GM23338 (cell line): Measurements from ENCODE around the gene OBSL1. TPM values are rescaled to one million over a fixed set of nuclear protein-coding genes. Genes with fewer than 3 reads are reported as not detected.

ENCODE experiments used
- ATAC-seq: fragments of 200-7000 bp; cut with Tn5 transposase; 3 replicates; pipeline ENCODE4 v1.9.1; 2020
- DNase-seq: peaks from one replicate; pipeline ENCODE4 v3.0.0-alpha.2; 2015; ENCODE audit warnings: low spot score
- H2AFZ ChIP-seq: fragments of 200-600 bp; sonication (generic); 2 replicates; pipeline ENCODE4 v1.8.0; 2016; ENCODE audit warnings: antibody characterized with exemption, mild to moderate bottlenecking, moderate library complexity
- H3F3A ChIP-seq: fragments of 200-600 bp; sonication (generic); replicated peaks from 2 replicates; pipeline ENCODE4 v1.8.0; 2017; ENCODE audit warnings: antibody characterized with exemption, mixed run types, low read depth
- H3K27ac ChIP-seq: fragments of 200-600 bp; sonication (generic); 2 replicates; pipeline ENCODE4 v1.6.1; 2016; ENCODE audit warnings: low read depth
- H3K27me3 ChIP-seq: fragments of 200-600 bp; sonication (generic); 2 replicates; pipeline ENCODE4 v1.8.0; 2016; ENCODE audit warnings: mild to moderate bottlenecking, mixed run types, moderate library complexity; ENCODE audit not compliant: insufficient read depth
- H3K36me3 ChIP-seq: fragments of 200-600 bp; sonication (generic); 2 replicates; pipeline ENCODE4 v1.8.0; 2016; ENCODE audit warnings: mild to moderate bottlenecking; ENCODE audit not compliant: insufficient read depth
- H3K4me1 ChIP-seq: fragments of 200-600 bp; sonication (generic); 2 replicates; pipeline ENCODE4 v1.8.0; 2016; ENCODE audit warnings: mild to moderate bottlenecking, moderate library complexity; ENCODE audit not compliant: insufficient read depth
- H3K4me2 ChIP-seq: fragments of 200-600 bp; sonication (generic); 2 replicates; pipeline ENCODE4 v1.7.1; 2017; ENCODE audit warnings: mixed run types
- H3K4me3 ChIP-seq: fragments of 200-600 bp; sonication (generic); 2 replicates; pipeline ENCODE4 v1.6.1; 2016; ENCODE audit warnings: mixed run types
- H3K79me2 ChIP-seq: fragments of 200-600 bp; sonication (generic); replicated peaks from 2 replicates; pipeline ENCODE4 v1.8.0; 2017; ENCODE audit warnings: mild to moderate bottlenecking; ENCODE audit not compliant: insufficient read depth
- H3K9me2 ChIP-seq: fragments of 200-600 bp; sonication (generic); 2 replicates; pipeline ENCODE4 v1.8.0; 2017; ENCODE audit not compliant: insufficient read depth
- H4K20me1 ChIP-seq: fragments of 200-600 bp; sonication (generic); replicated peaks from 2 replicates; pipeline ENCODE4 v1.8.0; 2017; ENCODE audit warnings: mild to moderate bottlenecking; ENCODE audit not compliant: insufficient read depth
- H3K27ac Mint-ChIP-seq: 2 replicates; pipeline ENCODE4 v1.8.0; 2020; ENCODE audit warnings: inconsistent platforms, mild to moderate bottlenecking, moderate library complexity, mixed read lengths
- H3K27me3 Mint-ChIP-seq: 3 replicates; pipeline ENCODE4 v1.8.0; 2022; ENCODE audit warnings: low read depth, mild to moderate bottlenecking, moderate library complexity, mixed read lengths, inconsistent platforms; ENCODE audit not compliant: insufficient read depth, poor library complexity
- H3K36me3 Mint-ChIP-seq: 3 replicates; pipeline ENCODE4 v1.8.0; 2021; ENCODE audit warnings: low read depth, mild to moderate bottlenecking, inconsistent platforms, moderate library complexity, mixed read lengths
- H3K4me1 Mint-ChIP-seq: 3 replicates; pipeline ENCODE4 v1.8.0; 2020; ENCODE audit warnings: mild to moderate bottlenecking, inconsistent platforms, mixed read lengths
- H3K4me3 Mint-ChIP-seq: 3 replicates; pipeline ENCODE4 v1.8.0; 2021; ENCODE audit warnings: moderate library complexity, mild to moderate bottlenecking, inconsistent platforms, mixed read lengths
- H3K9me3 Mint-ChIP-seq: 3 replicates; pipeline ENCODE4 v1.8.0; 2020; ENCODE audit warnings: moderate library complexity, mild to moderate bottlenecking, inconsistent platforms, mixed read lengths
- CREB1 ChIP-seq: fragments of 250-450 bp; sonication (Bioruptor Pico); IDR thresholded peaks from 2 replicates; pipeline ENCODE4 v1.5.0; 2020; ENCODE audit warnings: low read depth, mild to moderate bottlenecking, moderate library complexity
- EZH2 ChIP-seq: fragments of 200-600 bp; sonication (generic); IDR thresholded peaks from one replicate; pipeline ENCODE4 v1.8.0; 2017; ENCODE audit warnings: antibody characterized with exemption, mild to moderate bottlenecking, low read depth; ENCODE audit not compliant: unreplicated experiment
- EZH2phosphoT487 ChIP-seq: fragments of 200-600 bp; sonication (generic); IDR thresholded peaks from one replicate; pipeline ENCODE4 v1.8.1; 2018; ENCODE audit warnings: antibody characterized with exemption; ENCODE audit not compliant: unreplicated experiment
- NANOG ChIP-seq: IDR thresholded peaks from 2 replicates; pipeline ENCODE4 v1.6.1; 2016; ENCODE audit warnings: antibody characterized with exemption, borderline replicate concordance
- POLR2AphosphoS5 ChIP-seq: IDR thresholded peaks from 2 replicates; pipeline ENCODE4 v1.6.1; 2016; ENCODE audit warnings: antibody characterized with exemption, low read depth
- STAT1 ChIP-seq: IDR thresholded peaks from one replicate; pipeline ENCODE4 v1.6.1; 2016; ENCODE audit warnings: antibody characterized with exemption; ENCODE audit not compliant: unreplicated experiment
- ZNF114 ChIP-seq: fragments of 250-450 bp; sonication (Bioruptor Pico); IDR thresholded peaks from 2 replicates; pipeline ENCODE4 v1.5.0; 2020; ENCODE audit warnings: mild to moderate bottlenecking, moderate library complexity
- polyA plus RNA-seq: library from polyadenylated mRNA; unstranded; fragments of >200 nt; fragmentation: Nextera tagmentation; extraction: Ambion mirVana; gene quantifications from 2 replicates; pipeline ENCODE4 v1.2.1, GENCODE V29; 2016
- total RNA-seq: library from RNA; depleted of rRNA; stranded (reverse); fragments of >200 nt; shearing (Covaris generic); gene quantifications from 2 replicates; pipeline ENCODE4 v1.2.3, GENCODE V29; 2014
- TF ChIP-seq, protein P1 (sequence below): IDR thresholded peaks from 2 replicates; pipeline ENCODE4 v1.6.1; 2016; ENCODE audit warnings: antibody characterized with exemption
- TF ChIP-seq, protein P2 (sequence below), 2 experiments: fragments of 200-600 bp in 1 of 2; sonication (generic) in 1 of 2; conservative IDR thresholded peaks; 2 replicates each; pipeline versions ENCODE4 v1.5.1 to v1.6.1; 2016 to 2017; ENCODE audit warnings: antibody characterized with exemption in 2 of 2, low read depth in 2 of 2, mild to moderate bottlenecking in 2 of 2, moderate library complexity in 1 of 2

OBSL1 gene
- total and polyA plus RNA-seq, 2 experiments from 2014 or later: 94.9 to 207 TPM

DNA sequence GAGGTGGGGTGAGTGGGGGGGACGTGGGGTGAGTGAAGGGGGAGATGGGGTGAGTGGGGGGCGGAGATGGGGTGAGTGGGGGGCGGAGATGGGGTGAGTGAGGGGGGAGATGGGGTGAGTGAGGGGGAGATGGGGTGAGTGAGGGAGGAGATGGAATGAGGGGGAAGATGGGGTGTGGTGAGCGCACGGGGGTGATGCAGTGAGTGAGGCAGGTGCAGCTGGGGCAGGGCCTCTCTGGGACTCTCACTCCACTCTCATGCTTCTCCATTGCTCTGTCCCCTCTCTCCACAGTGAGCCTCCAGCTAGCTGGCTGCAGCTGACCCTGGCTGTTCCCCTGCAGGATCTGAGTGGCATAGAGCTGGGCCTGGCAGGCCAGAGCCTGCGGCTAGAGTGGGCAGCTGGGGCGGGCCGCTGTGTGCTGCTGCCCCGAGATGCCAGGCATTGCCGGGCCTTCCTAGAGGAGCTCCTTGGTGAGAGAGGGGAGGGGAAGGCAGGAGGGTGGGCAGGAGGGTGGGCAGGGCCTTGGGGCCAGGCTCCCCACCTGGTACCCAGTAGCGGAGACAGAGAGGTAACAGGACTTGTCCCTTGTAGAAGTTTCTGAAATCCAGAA, 42.2 kb upstream of the OBSL1 start:
- TF ChIP-seq EZH2phosphoT487 (no peak), ZNF114 (no peak), NANOG (no peak), POLR2AphosphoS5 (no peak), CREB1 (CRISPR knock-in tag) (no peak), EZH2 (no peak), STAT1 (no peak)
- TF ChIP-seq, protein P1, sequence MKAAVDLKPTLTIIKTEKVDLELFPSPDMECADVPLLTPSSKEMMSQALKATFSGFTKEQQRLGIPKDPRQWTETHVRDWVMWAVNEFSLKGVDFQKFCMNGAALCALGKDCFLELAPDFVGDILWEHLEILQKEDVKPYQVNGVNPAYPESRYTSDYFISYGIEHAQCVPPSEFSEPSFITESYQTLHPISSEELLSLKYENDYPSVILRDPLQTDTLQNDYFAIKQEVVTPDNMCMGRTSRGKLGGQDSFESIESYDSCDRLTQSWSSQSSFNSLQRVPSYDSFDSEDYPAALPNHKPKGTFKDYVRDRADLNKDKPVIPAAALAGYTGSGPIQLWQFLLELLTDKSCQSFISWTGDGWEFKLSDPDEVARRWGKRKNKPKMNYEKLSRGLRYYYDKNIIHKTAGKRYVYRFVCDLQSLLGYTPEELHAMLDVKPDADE: no peak
- TF ChIP-seq, protein P2, sequence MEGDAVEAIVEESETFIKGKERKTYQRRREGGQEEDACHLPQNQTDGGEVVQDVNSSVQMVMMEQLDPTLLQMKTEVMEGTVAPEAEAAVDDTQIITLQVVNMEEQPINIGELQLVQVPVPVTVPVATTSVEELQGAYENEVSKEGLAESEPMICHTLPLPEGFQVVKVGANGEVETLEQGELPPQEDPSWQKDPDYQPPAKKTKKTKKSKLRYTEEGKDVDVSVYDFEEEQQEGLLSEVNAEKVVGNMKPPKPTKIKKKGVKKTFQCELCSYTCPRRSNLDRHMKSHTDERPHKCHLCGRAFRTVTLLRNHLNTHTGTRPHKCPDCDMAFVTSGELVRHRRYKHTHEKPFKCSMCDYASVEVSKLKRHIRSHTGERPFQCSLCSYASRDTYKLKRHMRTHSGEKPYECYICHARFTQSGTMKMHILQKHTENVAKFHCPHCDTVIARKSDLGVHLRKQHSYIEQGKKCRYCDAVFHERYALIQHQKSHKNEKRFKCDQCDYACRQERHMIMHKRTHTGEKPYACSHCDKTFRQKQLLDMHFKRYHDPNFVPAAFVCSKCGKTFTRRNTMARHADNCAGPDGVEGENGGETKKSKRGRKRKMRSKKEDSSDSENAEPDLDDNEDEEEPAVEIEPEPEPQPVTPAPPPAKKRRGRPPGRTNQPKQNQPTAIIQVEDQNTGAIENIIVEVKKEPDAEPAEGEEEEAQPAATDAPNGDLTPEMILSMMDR (conservative IDR thresholded peaks at IDR 0.05; ENCODE audit: low read depth in 2 of 2): no peak
- Histone ChIP-seq H3K9me2 (no peaks in the 10 kb centered on the region), H2AFZ (no peak overlapping the region), H3K4me3 (no peak overlapping the region), H3F3A (0 out of 2 replicates have a peak, but pooled peaks cover 3% of the 10 kb centered on the region), H3K4me2 (no peak overlapping the region), H3K27me3 (no peaks in the 10 kb centered on the region), H3K27ac (no peak overlapping the region), H3K36me3 (no peaks in the 10 kb centered on the region), H3K79me2 (no peaks in the 10 kb centered on the region), H4K20me1 (no peaks in the 10 kb centered on the region), H3K4me1 (no peaks in the 10 kb centered on the region)
- Mint-ChIP-seq H3K27ac (no peak overlapping the region), H3K4me3 (no peak overlapping the region), H3K36me3 (peaks cover 16% of the 10 kb centered on the region; the same call in 2 of the 3 replicates), H3K4me1 (peaks cover 3% of the 10 kb centered on the region; the same call in 1 of the 3 replicates), H3K27me3 (peaks cover 4% of the 10 kb centered on the region), H3K9me3 (no peaks in the 10 kb centered on the region)
- ATAC-seq: no peak
- DNase-seq: no peak

DNA sequence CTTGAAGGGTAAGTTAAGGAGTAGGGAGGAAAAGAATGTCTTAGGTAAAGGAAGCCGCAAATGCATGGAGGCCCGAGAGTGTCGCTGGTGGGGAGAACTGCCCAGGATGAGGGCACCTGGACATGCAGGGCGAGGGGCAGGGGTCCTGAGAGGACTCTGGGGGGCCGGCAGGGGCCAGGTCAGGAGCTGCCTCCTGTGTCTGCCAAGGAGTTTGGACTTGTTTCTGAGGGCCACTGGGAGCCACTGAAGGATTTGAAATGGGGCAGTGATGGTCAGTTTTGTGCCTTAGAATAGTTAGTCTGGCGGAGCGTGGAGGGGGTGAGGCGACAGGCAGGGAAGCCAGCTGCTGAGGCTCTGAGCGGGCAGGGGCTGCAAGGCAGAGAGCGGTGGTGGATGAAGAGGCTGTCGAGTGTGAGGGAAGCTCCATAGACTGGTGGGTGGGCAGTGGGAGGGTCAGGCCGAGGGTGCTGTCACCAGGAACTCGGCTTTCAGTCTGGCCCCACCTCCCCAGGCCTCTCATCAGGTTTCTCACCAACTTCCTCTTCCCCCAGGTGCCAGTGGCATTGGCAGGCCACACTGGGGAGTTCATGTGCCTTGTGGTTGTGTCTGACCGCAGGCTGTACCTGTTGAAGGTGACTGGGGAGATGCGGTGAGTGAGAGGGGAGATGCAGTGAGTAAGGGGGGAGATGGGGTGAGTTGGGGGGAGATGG, 41.4 kb upstream of the OBSL1 start:
- ATAC-seq: no peak
- no peak overlapping the region for H3K4me3 Mint-ChIP-seq
- peaks cover 5% of the 10 kb centered on the region; the same call in 2 of the 3 replicates for H3K4me1 Mint-ChIP-seq
- H3K4me3 ChIP-seq: no peak overlapping the region
- H3K36me3 Mint-ChIP-seq: peaks cover 16% of the 10 kb centered on the region; the same call in 2 of the 3 replicates
- H3K4me1 ChIP-seq: no peaks in the 10 kb centered on the region
- H4K20me1 ChIP-seq: no peaks in the 10 kb centered on the region
- no peaks in the 10 kb centered on the region for H3K9me2 ChIP-seq
- no peaks in the 10 kb centered on the region for H3K79me2 ChIP-seq
- no peaks in the 10 kb centered on the region for H3K9me3 Mint-ChIP-seq
- H3K4me2 ChIP-seq: no peak overlapping the region
- no peaks in the 10 kb centered on the region for H3K27me3 ChIP-seq
- no peak overlapping the region for H3K27ac Mint-ChIP-seq
- DNase-seq: no peak
- H3K27me3 Mint-ChIP-seq: peaks cover 6% of the 10 kb centered on the region
- 0 out of 2 replicates have a peak, but pooled peaks cover 3% of the 10 kb centered on the region for H3F3A ChIP-seq
- H2AFZ ChIP-seq: no peak overlapping the region
- no peak overlapping the region for H3K27ac ChIP-seq
- no peaks in the 10 kb centered on the region for H3K36me3 ChIP-seq
- TF ChIP-seq EZH2: no peak
- TF ChIP-seq EZH2phosphoT487: no peak
- TF ChIP-seq, protein P1: no peak
- TF ChIP-seq ZNF114: no peak
- no peak for TF ChIP-seq POLR2AphosphoS5
- TF ChIP-seq, protein P2 (conservative IDR thresholded peaks at IDR 0.05; ENCODE audit: low read depth in 2 of 2): no peak
